DMS53 (cell line): ENCODE data around the gene NDUFB7.

Experiments
- DNase-seq: peaks from one replicate; lab custom pipeline; 2025; lab: John Stamatoyannopoulos, UW

NDUFB7 gene

GRCh38 chr19:14520543-14520942 lies 51.3 kb downstream of the NDUFB7 start:
- DNase-seq, result no peak

GRCh38 chr19:14519860-14520407 lies 51.9 kb downstream of the NDUFB7 start:
- peak; percentile 86 for DNase-seq

GRCh38 chr19:14519245-14519859 lies 52.5 kb downstream of the NDUFB7 start:
- DNase-seq, result no peak

GRCh38 chr19:14517840-14518505 lies 53.9 kb downstream of the NDUFB7 start, which contains the start of gene DNAJB1:
Gene DNAJB1, minus strand, starts transcription at chr19:14518397. Its CDS starts 48 bp downstream, at chr19:14518349.
- DNase-seq, result peak; percentile 75

DNA sequence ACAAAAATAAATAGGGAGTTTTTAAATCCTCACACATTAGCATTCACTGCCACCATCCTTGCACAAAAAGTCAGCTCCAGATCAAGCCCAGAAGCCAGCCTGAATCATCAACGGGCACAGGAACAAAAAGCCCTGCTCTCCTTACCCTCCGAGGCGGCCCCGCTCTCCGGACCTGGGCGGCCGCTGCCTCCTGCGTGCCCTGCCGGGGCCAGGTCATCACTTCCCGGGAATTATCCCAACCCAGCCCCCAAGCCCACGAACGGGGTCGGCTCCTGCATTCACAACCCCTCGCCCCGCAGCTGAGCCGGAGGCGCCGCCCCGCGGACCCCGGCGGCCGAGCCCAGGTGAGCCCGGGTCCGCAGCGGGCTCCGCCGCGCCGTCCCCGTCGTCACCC lies 54.4 kb downstream of the NDUFB7 start:
- DNase-seq, result peak; percentile 51

DNA sequence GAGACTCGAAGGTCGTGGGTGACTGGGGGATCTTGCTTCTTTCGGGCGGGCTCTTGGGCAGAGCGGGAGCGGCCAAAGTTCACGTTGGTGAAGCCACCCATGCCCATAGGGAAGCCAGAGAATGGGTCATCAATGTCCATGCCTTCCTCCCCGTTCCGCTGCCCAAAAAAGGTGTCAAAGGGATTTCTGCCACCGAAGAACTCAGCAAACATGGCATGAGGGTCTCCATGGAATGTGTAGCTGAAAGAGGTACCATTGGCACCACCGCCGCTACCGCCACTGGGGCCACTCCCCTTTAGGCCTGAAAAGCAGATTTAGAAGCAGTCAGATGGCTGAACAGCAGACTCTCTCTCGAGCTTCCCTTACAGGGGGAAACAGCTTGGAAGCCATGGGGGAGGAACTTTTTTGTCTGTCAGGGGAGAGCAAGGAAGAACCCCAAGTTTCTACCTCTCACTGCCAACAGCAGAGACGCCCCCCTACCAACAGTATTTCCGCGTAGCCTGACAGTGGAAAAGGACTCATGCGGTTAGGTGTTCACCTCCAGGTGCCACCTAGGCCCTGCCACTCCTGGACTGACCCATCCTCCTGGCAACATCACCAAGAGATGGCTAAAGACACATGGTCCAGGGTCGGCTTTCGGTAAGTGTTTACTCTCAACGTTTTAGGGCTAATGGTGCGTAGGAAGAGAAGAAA lies 55.0 kb downstream of the NDUFB7 start:
- peak; percentile 35 for DNase-seq
